Activated naive CD4-positive, alpha-beta T cell treated with Interleukin-2 at 50 U/mL for 16 hours (primary cell): ENCODE data around the gene TNFRSF19.

Source experiments
- DNase-seq: peaks from one replicate; pipeline ENCODE4 v3.0.0-alpha.2; 2020

The TNFRSF19 gene

GRCh38 chr13:23724196-23724970, 154.2 kb downstream of the TNFRSF19 start:
- no peak for DNase-seq
